Astrocyte of the hippocampus (primary cell): ENCODE data around the gene PSMD4.

Source experiments
- DNase-seq: peaks from one replicate; pipeline ENCODE4 v3.0.0; 2011; ENCODE audit warnings: low read depth, low spot score

PSMD4 gene

GRCh38 chr1:151294742-151295462, 40.4 kb downstream of the PSMD4 start:
- DNase-seq, result no peak

- DNase-seq, result peak; percentile 26
Observed at GRCh38 chr1:151309811-151310323, 55.3 kb downstream of the PSMD4 start.

- DNase-seq, result no peak
Observed at GRCh38 chr1:151311011-151311410, 56.5 kb downstream of the PSMD4 start.

- peak; percentile 95 for DNase-seq
Observed at GRCh38 chr1:151311589-151312331, 57.2 kb downstream of the PSMD4 start.

- DNase-seq, result no peak
Observed at GRCh38 chr1:151312411-151312810, 57.9 kb downstream of the PSMD4 start.

- DNase-seq, result no peak
Observed at GRCh38 chr1:151312826-151313225, 58.3 kb downstream of the PSMD4 start.

GRCh38 chr1:151313501-151313900, 59.0 kb downstream of the PSMD4 start:
- no peak for DNase-seq

- peak; percentile 94 for DNase-seq
Observed at GRCh38 chr1:151314137-151314875, 59.8 kb downstream of the PSMD4 start.

- DNase-seq, result no peak
Observed at GRCh38 chr1:151315565-151316235, 61.2 kb downstream of the PSMD4 start.
